Liver (tissue), 9 donors: ENCODE results near the gene CUX1. TPM values are rescaled to one million over a fixed set of nuclear protein-coding genes. Genes with fewer than 3 reads are reported as not detected.

ENCODE experiments used
- DNase-seq: peaks from one replicate; pipeline ENCODE4 v3.0.0-alpha.2; 2017; ENCODE audit warnings: low spot score
- H3K27ac ChIP-seq, 2 donors: one replicate each; pipeline ENCODE4 v1.7.0; 2013; ENCODE audit warnings: inconsistent platforms in 2 of 2, low read length in 2 of 2, control low read depth in 1 of 2, low read depth in 1 of 2, mild to moderate bottlenecking in 1 of 2
- H3K27me3 ChIP-seq, 4 donors: one replicate each; pipeline versions ENCODE4 v1.6.1 to v1.7.0; 2013; ENCODE audit warnings: low read length in 3 of 4, inconsistent platforms in 1 of 4, mild to moderate bottlenecking in 1 of 4, moderate library complexity in 1 of 4; ENCODE audit not compliant: control insufficient read depth in 4 of 4, insufficient read depth in 4 of 4
- H3K36me3 ChIP-seq, 4 donors: one replicate each; pipeline versions ENCODE4 v1.6.1 to v1.7.0; 2013; ENCODE audit warnings: low read length in 3 of 4, mild to moderate bottlenecking in 3 of 4, low read depth in 1 of 4, moderate library complexity in 1 of 4; ENCODE audit not compliant: control insufficient read depth in 4 of 4, insufficient read depth in 3 of 4
- H3K4me1 ChIP-seq, 4 donors: one replicate each; pipeline versions ENCODE4 v1.6.1 to v1.7.0; 2013; ENCODE audit warnings: low read length in 3 of 4, mild to moderate bottlenecking in 3 of 4, moderate library complexity in 1 of 4; ENCODE audit not compliant: control insufficient read depth in 4 of 4, insufficient read depth in 4 of 4
- H3K4me3 ChIP-seq, 3 donors: one replicate each; pipeline versions ENCODE4 v1.6.1 to v1.7.0; 2013; ENCODE audit warnings: low read length in 3 of 3, control low read depth in 1 of 3, low read depth in 1 of 3, mild to moderate bottlenecking in 1 of 3
- H3K9ac ChIP-seq, 2 donors: one replicate each; pipeline ENCODE4 v1.7.0; 2013; ENCODE audit warnings: low read length in 2 of 2, mild to moderate bottlenecking in 2 of 2, moderate library complexity in 2 of 2, control low read depth in 1 of 2, low read depth in 1 of 2
- H3K9me3 ChIP-seq, 4 donors: one replicate each; pipeline versions ENCODE4 v1.6.1 to v1.7.0; 2013; ENCODE audit warnings: low read length in 3 of 4; ENCODE audit not compliant: control insufficient read depth in 4 of 4
- FOXA1 ChIP-seq: IDR thresholded peaks from 2 replicates; pipeline ENCODE4 v1.6.1; 2016; ENCODE audit warnings: antibody characterized with exemption
- GABPA ChIP-seq, 2 donors: IDR thresholded peaks in 1 of 2; conservative IDR thresholded peaks in 1 of 2; 2 replicates each; pipeline ENCODE4 v1.6.1; 2016; ENCODE audit warnings: antibody characterized with exemption in 2 of 2, mild to moderate bottlenecking in 1 of 2, moderate library complexity in 1 of 2
- HNF4G ChIP-seq: IDR thresholded peaks from 2 replicates; pipeline ENCODE4 v1.6.1; 2016; ENCODE audit warnings: antibody characterized with exemption
- WGBS: extraction: QIAGEN DNeasy Blood & Tissue Kit; methylation state at CpG from one replicate; pipeline ENCODE4 v1.1.7; 2013; 5-methylcytosine and 5-hydroxymethylcytosine counted together
- polyA plus RNA-seq, 2 donors: library from polyadenylated mRNA; stranded (reverse) in 1 of 2; unstranded in 1 of 2; fragments of 200-250 nt in 1 of 2; fragments of >200 nt in 1 of 2; fragmentation: Nextera tagmentation in 1 of 2; extraction: Ambion mirVana in 1 of 2; gene quantifications; one replicate each; pipeline versions ENCODE4 v1.2.1 to v1.2.3, GENCODE V29; 2013 to 2015
- total RNA-seq, 2 donors: library from RNA; depleted of rRNA; stranded (reverse); fragments of >200 nt; gene quantifications; one replicate each; pipeline ENCODE4 v1.2.3, GENCODE V29; 2014
- TF ChIP-seq, protein P1 (sequence below): IDR thresholded peaks from 2 replicates; pipeline ENCODE4 v1.6.1; 2016; ENCODE audit warnings: antibody characterized with exemption, mild to moderate bottlenecking
- TF ChIP-seq, protein P2 (sequence below): IDR thresholded peaks from 2 replicates; pipeline ENCODE4 v1.6.1; 2016; ENCODE audit warnings: antibody characterized with exemption
- TF ChIP-seq, protein P3 (sequence below): IDR thresholded peaks from 2 replicates; pipeline ENCODE4 v1.6.1; 2016; ENCODE audit warnings: antibody characterized with exemption
- donor health status: healthy.
- donor health status: healthy.
- donor health status: healthy.
- donor health status: healthy.
- donor health status: healthy.

Gene CUX1
- total and polyA plus RNA-seq, 4 donors, result 18.6 to 40.6 (median 21.4) TPM

DNA sequence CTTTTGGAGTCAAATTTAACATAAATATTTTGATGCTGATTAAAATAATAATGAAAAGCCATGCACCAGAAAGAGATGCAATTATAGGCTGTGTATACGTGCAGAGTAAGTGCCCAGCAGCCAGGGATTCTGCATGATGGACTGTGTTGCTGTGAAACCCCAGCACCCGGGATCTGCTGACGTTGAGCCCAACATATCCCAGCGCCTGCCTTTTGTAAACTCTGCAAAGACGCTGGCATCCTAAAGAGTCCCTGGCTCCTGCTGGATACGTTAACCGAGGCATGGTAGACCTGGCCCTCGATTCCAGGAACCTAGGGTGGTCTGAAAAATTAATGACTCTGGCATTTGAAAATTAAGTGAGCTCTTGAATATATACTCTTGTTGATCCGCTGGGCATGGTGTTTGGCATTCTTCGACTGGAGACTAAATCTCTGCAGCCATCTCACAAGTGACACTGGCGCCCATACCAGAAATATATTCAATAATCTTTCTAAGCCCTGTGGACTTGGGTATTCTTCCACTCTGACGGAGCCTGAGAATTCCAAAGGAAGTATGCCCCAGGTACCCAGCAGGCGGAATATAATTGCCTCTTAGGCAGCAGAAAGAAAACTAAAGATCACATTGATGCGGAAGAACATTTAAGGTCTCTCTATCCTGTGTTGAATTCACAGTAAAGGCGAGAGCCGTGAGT is 278.0 kb downstream of the CUX1 start:
- H3K4me3 ChIP-seq, result no peak overlapping the region
- H3K36me3 ChIP-seq, result peaks cover 0 to 4% (median 1%) of the 10 kb centered on the region in 4 donors
- no peak for TF ChIP-seq GABPA (IDR thresholded peaks at IDR 0.05 in 1 of 2, conservative IDR thresholded peaks at IDR 0.05 in 1 of 2)
- TF ChIP-seq, protein P1, sequence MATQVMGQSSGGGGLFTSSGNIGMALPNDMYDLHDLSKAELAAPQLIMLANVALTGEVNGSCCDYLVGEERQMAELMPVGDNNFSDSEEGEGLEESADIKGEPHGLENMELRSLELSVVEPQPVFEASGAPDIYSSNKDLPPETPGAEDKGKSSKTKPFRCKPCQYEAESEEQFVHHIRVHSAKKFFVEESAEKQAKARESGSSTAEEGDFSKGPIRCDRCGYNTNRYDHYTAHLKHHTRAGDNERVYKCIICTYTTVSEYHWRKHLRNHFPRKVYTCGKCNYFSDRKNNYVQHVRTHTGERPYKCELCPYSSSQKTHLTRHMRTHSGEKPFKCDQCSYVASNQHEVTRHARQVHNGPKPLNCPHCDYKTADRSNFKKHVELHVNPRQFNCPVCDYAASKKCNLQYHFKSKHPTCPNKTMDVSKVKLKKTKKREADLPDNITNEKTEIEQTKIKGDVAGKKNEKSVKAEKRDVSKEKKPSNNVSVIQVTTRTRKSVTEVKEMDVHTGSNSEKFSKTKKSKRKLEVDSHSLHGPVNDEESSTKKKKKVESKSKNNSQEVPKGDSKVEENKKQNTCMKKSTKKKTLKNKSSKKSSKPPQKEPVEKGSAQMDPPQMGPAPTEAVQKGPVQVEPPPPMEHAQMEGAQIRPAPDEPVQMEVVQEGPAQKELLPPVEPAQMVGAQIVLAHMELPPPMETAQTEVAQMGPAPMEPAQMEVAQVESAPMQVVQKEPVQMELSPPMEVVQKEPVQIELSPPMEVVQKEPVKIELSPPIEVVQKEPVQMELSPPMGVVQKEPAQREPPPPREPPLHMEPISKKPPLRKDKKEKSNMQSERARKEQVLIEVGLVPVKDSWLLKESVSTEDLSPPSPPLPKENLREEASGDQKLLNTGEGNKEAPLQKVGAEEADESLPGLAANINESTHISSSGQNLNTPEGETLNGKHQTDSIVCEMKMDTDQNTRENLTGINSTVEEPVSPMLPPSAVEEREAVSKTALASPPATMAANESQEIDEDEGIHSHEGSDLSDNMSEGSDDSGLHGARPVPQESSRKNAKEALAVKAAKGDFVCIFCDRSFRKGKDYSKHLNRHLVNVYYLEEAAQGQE, result no peak
- no peak for DNase-seq
- H3K27me3 ChIP-seq, result no peaks in the 10 kb centered on the region
- H3K9ac ChIP-seq, result no peak overlapping the region
- H3K4me1 ChIP-seq, result peaks cover 0 to 3% (median 0%) of the 10 kb centered on the region in 4 donors
- 98% methylated on average over 16 of the region's 16 CpGs for WGBS
- H3K27ac ChIP-seq, result no peak overlapping the region
- no peaks in the 10 kb centered on the region for H3K9me3 ChIP-seq

DNA sequence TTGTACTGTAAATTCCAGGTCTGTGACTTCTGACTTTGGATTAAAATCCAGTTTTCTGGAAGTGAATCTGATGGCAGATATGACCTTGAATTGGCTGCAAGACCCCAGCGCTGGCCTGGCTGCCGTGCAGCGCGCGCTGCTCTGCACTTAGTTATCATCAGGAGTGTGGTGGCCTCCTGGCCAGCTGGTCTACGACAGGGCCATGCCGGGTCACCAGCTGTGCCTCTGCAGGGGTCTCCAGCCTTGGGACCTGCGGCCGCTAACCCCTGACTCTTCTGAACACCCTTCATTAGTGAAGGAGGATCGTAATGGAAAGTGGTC is 278.5 kb downstream of the CUX1 start:
- 86% methylated on average over 10 of the region's 10 CpGs for WGBS
- TF ChIP-seq HNF4G (no peak), GABPA (IDR thresholded peaks at IDR 0.05 in 1 of 2, conservative IDR thresholded peaks at IDR 0.05 in 1 of 2) (no peak), FOXA1 (no peak)
- H3K4me1 ChIP-seq, result peaks cover 0 to 3% (median 0%) of the 10 kb centered on the region in 4 donors
- H3K9ac ChIP-seq, result no peak overlapping the region
- H3K36me3 ChIP-seq, result peaks cover 0 to 8% (median 1%) of the 10 kb centered on the region in 4 donors
- no peak overlapping the region for H3K4me3 ChIP-seq
- no peaks in the 10 kb centered on the region for H3K27me3 ChIP-seq
- DNase-seq, result no peak
- H3K27ac ChIP-seq, result no peak overlapping the region
- H3K9me3 ChIP-seq, result no peaks in the 10 kb centered on the region

DNA sequence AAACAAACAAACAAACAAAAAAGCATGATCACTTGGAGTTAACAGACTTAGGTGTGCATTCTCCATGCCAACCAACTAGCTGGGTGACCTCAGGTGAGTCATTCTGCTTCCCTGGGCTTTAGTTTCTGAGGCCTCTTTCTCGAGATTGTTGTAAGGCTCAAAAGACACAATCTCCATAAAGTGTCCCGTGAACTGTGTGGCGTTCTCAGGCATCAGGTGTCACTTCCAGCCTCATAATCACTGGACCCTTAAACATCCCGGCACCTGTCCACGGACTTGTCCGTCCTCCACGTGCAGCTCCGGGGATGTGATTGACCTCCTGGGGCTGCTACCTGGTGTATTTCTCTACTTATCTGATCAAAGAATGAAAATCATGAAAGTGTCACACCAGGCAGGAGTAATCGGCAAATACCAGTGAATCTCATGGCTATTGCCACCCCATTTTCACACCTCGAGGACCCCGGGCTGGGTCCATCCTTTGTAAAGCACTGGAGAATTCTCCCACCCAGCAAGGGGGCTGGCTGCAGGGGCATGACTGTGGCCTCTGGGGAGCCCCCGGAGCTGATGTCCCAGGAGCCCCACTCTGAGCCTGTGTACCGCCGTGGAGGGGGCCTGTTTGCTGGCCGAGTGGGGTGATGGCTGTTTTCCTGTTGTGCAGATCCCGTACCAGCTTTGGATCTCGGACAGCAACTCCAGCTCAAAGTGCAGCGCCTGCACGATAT is 279.4 kb downstream of the CUX1 start:
- DNase-seq, result no peak
- WGBS, result 80% methylated on average over 19 of the region's 19 CpGs

More for the DNA sequence above, 279.4 kb downstream of the CUX1 start:
- Histone ChIP-seq H3K9me3 (no peaks in the 10 kb centered on the region), H3K27me3 (no peaks in the 10 kb centered on the region), H3K4me3 (no peak overlapping the region), H3K4me1 (peaks cover 0 to 3% (median 0%) of the 10 kb centered on the region in 4 donors), H3K9ac (no peak overlapping the region), H3K27ac (no peak overlapping the region), H3K36me3 (peaks cover 0 to 8% (median 2%) of the 10 kb centered on the region in 4 donors)
- TF ChIP-seq, protein P2, sequence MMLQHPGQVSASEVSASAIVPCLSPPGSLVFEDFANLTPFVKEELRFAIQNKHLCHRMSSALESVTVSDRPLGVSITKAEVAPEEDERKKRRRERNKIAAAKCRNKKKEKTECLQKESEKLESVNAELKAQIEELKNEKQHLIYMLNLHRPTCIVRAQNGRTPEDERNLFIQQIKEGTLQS, result no peak
- TF ChIP-seq FOXA1, result no peak
- TF ChIP-seq, protein P3, sequence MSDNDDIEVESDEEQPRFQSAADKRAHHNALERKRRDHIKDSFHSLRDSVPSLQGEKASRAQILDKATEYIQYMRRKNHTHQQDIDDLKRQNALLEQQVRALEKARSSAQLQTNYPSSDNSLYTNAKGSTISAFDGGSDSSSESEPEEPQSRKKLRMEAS, result no peak
- no peak for TF ChIP-seq GABPA (IDR thresholded peaks at IDR 0.05 in 1 of 2, conservative IDR thresholded peaks at IDR 0.05 in 1 of 2)
